ENCODE data around the gene MYO3B.

- TF ChIP-seq CTCF (IDR thresholded peaks at IDR 0.05; ENCODE audit: low read depth, low read length, poor library complexity, severe bottlenecking), result peak; percentile 52
- no peak for TF ChIP-seq EZH2phosphoT487 (IDR thresholded peaks at IDR 0.05; ENCODE audit: borderline replicate concordance, low read length)
These were observed 219.0 kb downstream of the MYO3B start for GRCh38 chr2:170396799-170397459.

All from DOHH2 (cell line).